ENCODE results near the gene STAP1.
"Not testable (repeated sequence)": the region's sequence is repeated elsewhere in the genome, so short reads cannot be mapped to it uniquely, and the experiment has no call there.

The STAP1 gene

DNA sequence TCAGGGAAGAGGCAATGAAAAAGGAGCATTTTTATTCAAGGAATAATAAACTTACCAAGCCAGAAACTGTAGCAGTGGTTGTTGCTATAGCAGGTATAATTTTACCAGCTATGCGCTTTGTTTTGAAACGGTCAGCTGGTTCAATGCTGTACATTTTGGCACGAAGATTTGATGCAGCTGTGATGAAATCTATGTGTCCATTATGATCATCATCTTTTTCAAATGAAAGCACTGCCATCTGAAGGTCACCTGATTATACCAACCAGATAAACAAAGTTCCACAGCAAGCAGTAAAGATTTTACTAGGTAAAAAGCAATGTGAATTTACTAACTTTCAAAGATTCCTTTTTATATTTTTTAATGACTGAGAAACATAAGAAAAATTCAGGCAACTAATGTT lies 66.4 kb downstream of the STAP1 start:
- DNase-seq (ENCODE audit: low spot score): no peak

DNA sequence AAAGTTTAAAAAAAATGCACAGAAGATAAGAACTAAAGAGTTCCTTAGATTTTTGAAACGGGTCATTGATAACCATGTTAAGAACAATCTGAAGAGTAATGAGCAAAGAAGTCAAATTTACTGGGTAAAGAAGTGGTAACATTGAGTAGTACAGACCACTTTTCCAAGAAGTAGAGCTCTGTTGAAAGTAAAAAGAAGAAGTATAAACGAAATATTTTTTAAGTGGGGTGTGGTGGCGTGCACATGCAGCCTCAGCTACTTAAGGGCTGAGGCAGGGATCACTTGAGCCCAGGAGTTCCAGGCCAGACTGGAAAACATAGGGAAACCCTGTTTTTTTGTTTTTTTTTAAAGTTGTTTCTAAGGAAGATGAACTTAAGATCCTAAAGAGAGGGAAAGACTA lies 74.0 kb downstream of the STAP1 start:
- no peak for DNase-seq (ENCODE audit: low spot score)

- DNase-seq (ENCODE audit: low spot score): no peak
Measured at GRCh38 chr4:67634741-67635140, 76.2 kb downstream of the STAP1 start.

DNA sequence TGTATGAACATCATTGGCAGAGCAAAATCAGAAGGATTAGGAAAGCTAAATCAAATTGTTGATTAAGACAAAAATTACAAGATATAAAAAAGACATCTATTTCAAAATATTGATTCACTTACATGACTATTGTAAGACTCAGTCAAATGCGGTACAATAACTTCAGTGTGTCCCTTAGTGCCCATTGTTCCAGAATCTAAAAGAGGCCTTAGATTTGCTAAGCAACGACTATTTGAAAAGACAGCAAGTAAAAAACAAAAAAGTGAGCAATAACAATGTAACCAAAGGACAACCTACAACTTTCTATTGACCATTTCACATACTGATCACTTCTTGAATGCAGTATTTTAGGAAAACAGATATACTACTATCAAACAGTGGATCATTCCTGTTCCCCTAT lies 76.8 kb downstream of the STAP1 start:
- DNase-seq (ENCODE audit: low spot score): no peak

- DNase-seq (ENCODE audit: low spot score): not testable (repeated sequence)
Measured at GRCh38 chr4:67636978-67637377, 78.5 kb downstream of the STAP1 start.

DNA sequence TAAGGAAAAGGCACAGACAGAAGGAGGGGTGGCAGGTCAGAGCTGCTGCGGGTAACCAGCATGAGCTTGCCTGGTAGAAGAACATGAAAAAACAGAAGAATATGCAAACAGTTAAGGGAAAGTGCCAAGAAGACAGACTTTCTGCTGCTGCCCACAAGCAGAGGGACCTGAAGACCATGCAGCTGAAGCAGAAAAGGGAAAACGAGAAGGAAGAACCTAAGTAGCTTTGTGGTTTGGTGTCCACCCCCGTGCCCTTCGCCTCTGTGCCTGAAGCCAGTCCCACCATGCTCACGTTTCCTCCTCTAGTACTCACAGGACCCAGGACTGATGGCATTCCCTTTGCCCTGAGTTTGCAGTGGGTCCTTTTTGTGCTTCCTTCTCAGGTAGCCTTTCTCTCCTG lies 79.6 kb downstream of the STAP1 start:
- no peak for DNase-seq (ENCODE audit: low spot score)

DNA sequence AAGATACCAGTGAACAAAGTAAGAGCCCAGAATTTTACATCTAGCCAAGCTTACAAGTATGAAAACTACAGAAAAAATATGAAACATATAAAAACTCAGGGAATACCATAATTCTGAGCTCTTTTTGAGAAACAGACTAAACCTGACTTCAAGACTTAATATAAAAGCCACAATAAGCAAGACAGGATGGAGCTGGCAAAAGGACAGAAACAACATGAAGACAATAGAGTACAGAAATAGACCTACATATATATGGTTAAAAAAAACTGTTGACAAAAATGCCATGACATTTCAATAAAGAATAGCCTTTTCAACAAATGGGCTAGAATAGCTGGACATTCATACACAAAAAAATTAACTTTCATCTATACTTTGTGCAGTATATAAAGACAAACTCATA lies 93.0 kb downstream of the STAP1 start:
- no peak for DNase-seq (ENCODE audit: low spot score)

Measured in CD4-positive, alpha-beta T cell treated with Interleukin-6 at 100 ng/mL for 8 hours (primary cell).